Esophagus squamous epithelium (tissue), 4 donors: ENCODE results near the gene ANK2.

Experiments
- CTCF ChIP-seq, 6 experiments: fragments of 450-650 bp in 4 of 6; fragments of 200-600 bp in 2 of 6; sonication (generic) in 2 of 6; IDR thresholded peaks; one replicate each; pipeline ENCODE4 v1.5.1; 2016 to 2019; ENCODE audit warnings: antibody characterized with exemption in 6 of 6, mild to moderate bottlenecking in 4 of 6, moderate library complexity in 4 of 6
- POLR2A ChIP-seq, 4 donors: fragments of 450-650 bp; IDR thresholded peaks; one replicate each; pipeline ENCODE4 v1.6.1; 2017; ENCODE audit warnings: antibody characterized with exemption in 4 of 4, mild to moderate bottlenecking in 4 of 4, moderate library complexity in 3 of 4

- TF ChIP-seq CTCF (IDR thresholded peaks at IDR 0.05) (no peak), POLR2A (IDR thresholded peaks at IDR 0.05) (no peak)
Measured at GRCh38 chr4:113327494-113327893, 278.0 kb downstream of the ANK2 start.
